Kasumi-1 (cell line): Measurements from ENCODE around the gene NRXN3.
A peak's percentile ranks its signal among the peaks of the same experiment; 100 is the strongest.

Source experiments
- DNase-seq, 2 experiments: peaks; one replicate each; lab custom pipeline; 2025; lab: John Stamatoyannopoulos, UW

Gene NRXN3

GRCh38 chr14:79630288-79630960 lies 1460.3 kb downstream of the NRXN3 start:
- DNase-seq = no peak

- DNase-seq = no peak
Measured at GRCh38 chr14:79631276-79631675, 1461.1 kb downstream of the NRXN3 start.

- peak in 1 of 2 experiments; percentile 3 for DNase-seq
Measured at GRCh38 chr14:79638672-79639266, 1468.6 kb downstream of the NRXN3 start.

GRCh38 chr14:79639613-79640012 lies 1469.4 kb downstream of the NRXN3 start:
- DNase-seq = no peak

- no peak for DNase-seq
Measured at GRCh38 chr14:79641371-79641770, 1471.2 kb downstream of the NRXN3 start.

- peak in 1 of 2 experiments; percentile 1 for DNase-seq
Measured at GRCh38 chr14:79643132-79643531, 1473.0 kb downstream of the NRXN3 start.

- no peak for DNase-seq
Measured at GRCh38 chr14:79645753-79646362, 1475.7 kb downstream of the NRXN3 start.

- no peak for DNase-seq
Measured at GRCh38 chr14:79649856-79650255, 1479.7 kb downstream of the NRXN3 start.

GRCh38 chr14:79652513-79653307 lies 1482.5 kb downstream of the NRXN3 start:
- DNase-seq = no peak

- DNase-seq = no peak
Measured at GRCh38 chr14:79656056-79656455, 1485.9 kb downstream of the NRXN3 start.

- no peak for DNase-seq
Measured at GRCh38 chr14:79656496-79656895, 1486.3 kb downstream of the NRXN3 start.

GRCh38 chr14:79658221-79658620 lies 1488.0 kb downstream of the NRXN3 start:
- DNase-seq = no peak

- no peak for DNase-seq
Measured at GRCh38 chr14:79658769-79659168, 1488.6 kb downstream of the NRXN3 start.

GRCh38 chr14:79660053-79660939 lies 1490.1 kb downstream of the NRXN3 start:
- DNase-seq = no peak

- no peak for DNase-seq
Measured at GRCh38 chr14:79661752-79662151, 1491.6 kb downstream of the NRXN3 start.

- no peak for DNase-seq
Measured at GRCh38 chr14:79663453-79663852, 1493.3 kb downstream of the NRXN3 start.

GRCh38 chr14:79665556-79665955 lies 1495.4 kb downstream of the NRXN3 start:
- DNase-seq = no peak

GRCh38 chr14:79668951-79669350 lies 1498.8 kb downstream of the NRXN3 start:
- no peak for DNase-seq

GRCh38 chr14:79670811-79671210 lies 1500.6 kb downstream of the NRXN3 start:
- DNase-seq = no peak

GRCh38 chr14:79680087-79680486 lies 1509.9 kb downstream of the NRXN3 start:
- DNase-seq = no peak

GRCh38 chr14:79686196-79686595 lies 1516.0 kb downstream of the NRXN3 start:
- no peak for DNase-seq

GRCh38 chr14:79690960-79691359 lies 1520.8 kb downstream of the NRXN3 start:
- DNase-seq = no peak
